OCI-LY1 (cell line): ENCODE results near the gene SLC39A9.
"Not testable (repeated sequence)": the region's sequence is repeated elsewhere in the genome, so short reads cannot be mapped to it uniquely, and the experiment has no call there.

ENCODE experiments used
- H2AFZ ChIP-seq: fragments of 200-600 bp; sonication (generic), shearing (Covaris generic); 2 replicates; pipeline ENCODE4 v1.6.0; 2014; ENCODE audit warnings: antibody characterized with exemption, mild to moderate bottlenecking, low read length
- H3F3A ChIP-seq: fragments of 200-600 bp; sonication (generic), shearing (Covaris generic); 2 replicates; pipeline ENCODE4 v1.6.0; 2014; ENCODE audit warnings: mild to moderate bottlenecking, antibody characterized with exemption, low read length, moderate library complexity; ENCODE audit not compliant: insufficient read depth
- H3K27ac ChIP-seq: fragments of 200-600 bp; sonication (generic); 2 replicates; pipeline ENCODE4 v1.5.1; 2014; ENCODE audit warnings: low read length, mixed run types, mild to moderate bottlenecking, low read depth; ENCODE audit not compliant: poor library complexity, severe bottlenecking
- H3K27me3 ChIP-seq: fragments of 200-600 bp; sonication (generic); 2 replicates; pipeline ENCODE4 v1.6.0; 2014; ENCODE audit warnings: antibody characterized with exemption, mild to moderate bottlenecking, low read length, moderate library complexity; ENCODE audit not compliant: insufficient read depth
- H3K36me3 ChIP-seq: fragments of 200-600 bp; sonication (generic); 2 replicates; pipeline ENCODE4 v1.6.1; 2014; ENCODE audit warnings: mild to moderate bottlenecking, antibody characterized with exemption, low read length, moderate library complexity, mixed read lengths; ENCODE audit not compliant: insufficient read depth
- H3K4me1 ChIP-seq: fragments of 200-600 bp; sonication (generic); 2 replicates; pipeline ENCODE4 v1.5.1; 2014; ENCODE audit warnings: mild to moderate bottlenecking, low read length, moderate library complexity; ENCODE audit not compliant: insufficient read depth, severe bottlenecking
- H3K4me2 ChIP-seq: fragments of 200-600 bp; sonication (generic), shearing (Covaris generic); 2 replicates; pipeline ENCODE4 v1.6.1; 2014; ENCODE audit warnings: low read length
- H3K4me3 ChIP-seq: fragments of 200-600 bp; sonication (generic); 2 replicates; pipeline ENCODE4 v1.5.1; 2014; ENCODE audit warnings: low read length, low read depth, mild to moderate bottlenecking, mixed read lengths; ENCODE audit not compliant: poor library complexity, severe bottlenecking
- H3K79me2 ChIP-seq: fragments of 200-600 bp; shearing (Covaris generic); 2 replicates; pipeline ENCODE4 v1.6.1; 2016; ENCODE audit warnings: mixed run types, low read length, mixed read lengths; ENCODE audit not compliant: insufficient read depth
- H3K9ac ChIP-seq: fragments of 200-600 bp; sonication (generic), shearing (Covaris generic); 2 replicates; pipeline ENCODE4 v1.6.1; 2014; ENCODE audit warnings: mild to moderate bottlenecking, low read length, mixed read lengths
- H3K9me2 ChIP-seq: fragments of 200-600 bp; sonication (generic), shearing (Covaris generic); 2 replicates; pipeline ENCODE4 v1.6.1; 2014; ENCODE audit warnings: low read depth, mild to moderate bottlenecking, low read length, mixed read lengths
- H3K9me3 ChIP-seq: fragments of 200-600 bp; shearing (Covaris generic); 2 replicates; pipeline ENCODE4 v1.6.1; 2014; ENCODE audit warnings: low read length, mixed read lengths
- H4K20me1 ChIP-seq: fragments of 200-600 bp; sonication (generic), shearing (Covaris generic); 2 replicates; pipeline ENCODE4 v1.6.0; 2016; ENCODE audit warnings: mild to moderate bottlenecking, low read length; ENCODE audit not compliant: insufficient read depth
- EZH2 ChIP-seq: fragments of 200-600 bp; sonication (generic), shearing (Covaris generic); IDR thresholded peaks from 2 replicates; pipeline ENCODE4 v1.8.0; 2017; ENCODE audit warnings: borderline replicate concordance, mixed run types, mild to moderate bottlenecking, antibody characterized with exemption, low read length, moderate library complexity, mixed read lengths
- TF ChIP-seq, protein P1 (sequence below): fragments of 200-600 bp; sonication (generic), shearing (Covaris generic); IDR thresholded peaks from 2 replicates; pipeline ENCODE4 v1.5.1; 2017; ENCODE audit warnings: mild to moderate bottlenecking, antibody characterized with exemption, low read length, moderate library complexity, mixed read lengths

The SLC39A9 gene

DNA sequence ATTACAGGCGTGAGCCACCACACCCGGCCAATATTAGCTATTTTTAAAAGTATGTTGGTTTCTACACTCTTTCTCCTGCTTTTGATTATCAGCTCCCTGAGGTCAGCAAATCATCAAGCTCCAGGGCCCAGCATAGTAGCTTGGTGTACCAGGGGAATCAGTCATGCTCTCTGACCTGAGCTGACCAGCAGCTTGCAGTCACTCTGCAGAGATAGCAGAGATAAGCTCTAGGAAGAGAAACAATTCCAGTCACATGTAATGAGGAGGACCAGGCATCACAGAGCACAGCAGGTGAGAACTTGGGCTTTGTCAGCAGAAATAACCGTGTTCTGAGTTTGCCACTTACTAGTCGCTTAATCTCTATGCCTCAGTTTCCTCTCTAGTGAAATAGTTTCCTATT is 94.5 kb downstream of the SLC39A9 start:
- H3K9me2 ChIP-seq: no peaks in the 10 kb centered on the region
- H3K9me3 ChIP-seq: no peaks in the 10 kb centered on the region
- no peaks in the 10 kb centered on the region for H3K36me3 ChIP-seq
- no peaks in the 10 kb centered on the region for H3K79me2 ChIP-seq
- H3F3A ChIP-seq: no peaks in the 10 kb centered on the region
- no peaks in the 10 kb centered on the region for H3K4me1 ChIP-seq
- no peak overlapping the region for H3K27ac ChIP-seq
- H3K4me3 ChIP-seq: no peak overlapping the region
- no peak overlapping the region for H3K4me2 ChIP-seq
- TF ChIP-seq, protein P1, sequence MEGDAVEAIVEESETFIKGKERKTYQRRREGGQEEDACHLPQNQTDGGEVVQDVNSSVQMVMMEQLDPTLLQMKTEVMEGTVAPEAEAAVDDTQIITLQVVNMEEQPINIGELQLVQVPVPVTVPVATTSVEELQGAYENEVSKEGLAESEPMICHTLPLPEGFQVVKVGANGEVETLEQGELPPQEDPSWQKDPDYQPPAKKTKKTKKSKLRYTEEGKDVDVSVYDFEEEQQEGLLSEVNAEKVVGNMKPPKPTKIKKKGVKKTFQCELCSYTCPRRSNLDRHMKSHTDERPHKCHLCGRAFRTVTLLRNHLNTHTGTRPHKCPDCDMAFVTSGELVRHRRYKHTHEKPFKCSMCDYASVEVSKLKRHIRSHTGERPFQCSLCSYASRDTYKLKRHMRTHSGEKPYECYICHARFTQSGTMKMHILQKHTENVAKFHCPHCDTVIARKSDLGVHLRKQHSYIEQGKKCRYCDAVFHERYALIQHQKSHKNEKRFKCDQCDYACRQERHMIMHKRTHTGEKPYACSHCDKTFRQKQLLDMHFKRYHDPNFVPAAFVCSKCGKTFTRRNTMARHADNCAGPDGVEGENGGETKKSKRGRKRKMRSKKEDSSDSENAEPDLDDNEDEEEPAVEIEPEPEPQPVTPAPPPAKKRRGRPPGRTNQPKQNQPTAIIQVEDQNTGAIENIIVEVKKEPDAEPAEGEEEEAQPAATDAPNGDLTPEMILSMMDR: no peak
- no peak for TF ChIP-seq EZH2
- H3K27me3 ChIP-seq: no peaks in the 10 kb centered on the region
- no peaks in the 10 kb centered on the region for H4K20me1 ChIP-seq
- H2AFZ ChIP-seq: no peak overlapping the region
- H3K9ac ChIP-seq: no peak overlapping the region

DNA sequence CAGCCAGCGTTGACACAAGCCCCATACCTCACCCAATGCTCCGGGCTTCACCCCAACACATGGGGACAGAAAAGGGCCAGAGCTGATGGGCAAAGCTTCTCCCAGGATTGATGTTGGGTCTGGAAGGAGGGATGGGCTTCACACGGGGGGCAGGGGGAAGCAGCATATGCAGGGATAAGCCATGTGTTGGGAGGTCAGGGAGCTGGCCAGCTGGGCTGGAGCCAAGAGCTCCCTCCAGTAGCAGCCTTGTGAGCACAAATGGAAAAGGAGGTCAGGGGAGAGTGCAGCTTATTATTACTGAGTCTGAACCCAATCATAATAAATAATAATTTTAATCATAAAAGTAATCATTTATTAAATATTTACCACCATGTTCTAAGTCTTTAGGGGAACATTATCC is 95.3 kb downstream of the SLC39A9 start:
- Histone ChIP-seq H4K20me1 (no peaks in the 10 kb centered on the region), H3K4me3 (no peak overlapping the region), H2AFZ (no peak overlapping the region), H3K9ac (no peak overlapping the region), H3K4me2 (no peak overlapping the region), H3K79me2 (no peaks in the 10 kb centered on the region), H3F3A (no peaks in the 10 kb centered on the region), H3K9me3 (no peaks in the 10 kb centered on the region), H3K27me3 (no peaks in the 10 kb centered on the region), H3K36me3 (no peaks in the 10 kb centered on the region), H3K27ac (no peak overlapping the region), H3K9me2 (no peaks in the 10 kb centered on the region), H3K4me1 (no peaks in the 10 kb centered on the region)
- TF ChIP-seq, protein P1: no peak

- no peak overlapping the region for H3K4me3 ChIP-seq
- no peaks in the 10 kb centered on the region for H4K20me1 ChIP-seq
- no peak overlapping the region for H3K27ac ChIP-seq
- no peaks in the 10 kb centered on the region for H3K9me3 ChIP-seq
- no peak overlapping the region for H2AFZ ChIP-seq
- no peak overlapping the region for H3K9ac ChIP-seq
- H3K4me1 ChIP-seq: no peaks in the 10 kb centered on the region
- no peaks in the 10 kb centered on the region for H3K27me3 ChIP-seq
- no peaks in the 10 kb centered on the region for H3F3A ChIP-seq
- no peaks in the 10 kb centered on the region for H3K9me2 ChIP-seq
- H3K36me3 ChIP-seq: no peaks in the 10 kb centered on the region
- H3K79me2 ChIP-seq: no peaks in the 10 kb centered on the region
- TF ChIP-seq, protein P1: no peak
- no peak for TF ChIP-seq EZH2
- H3K4me2 ChIP-seq: no peak overlapping the region
These were observed 96.9 kb downstream of the SLC39A9 start for GRCh38 chr14:69495341-69495921.

GRCh38 chr14:69497866-69498265 is 99.4 kb downstream of the SLC39A9 start:
- H3K27me3 ChIP-seq, H3F3A ChIP-seq, H2AFZ ChIP-seq, H3K36me3 ChIP-seq, H4K20me1 ChIP-seq, H3K9ac ChIP-seq, H3K4me3 ChIP-seq, H3K4me1 ChIP-seq, H3K4me2 ChIP-seq, H3K27ac ChIP-seq, H3K9me2 ChIP-seq, H3K9me3 ChIP-seq, H3K79me2 ChIP-seq: not testable (repeated sequence)

- not testable (repeated sequence) for H3K4me3 ChIP-seq, H4K20me1 ChIP-seq, H3K27me3 ChIP-seq, H3F3A ChIP-seq, H3K4me2 ChIP-seq, H3K9me3 ChIP-seq, H3K36me3 ChIP-seq, H3K27ac ChIP-seq, H3K9me2 ChIP-seq, H3K4me1 ChIP-seq, H2AFZ ChIP-seq, H3K79me2 ChIP-seq, H3K9ac ChIP-seq
These were observed 99.8 kb downstream of the SLC39A9 start for GRCh38 chr14:69498286-69498685.
